ENCODE data around the gene HEPN1. TPM values are rescaled to one million over a fixed set of nuclear protein-coding genes. Genes with fewer than 3 reads are reported as not detected.
A peak's percentile ranks its signal among the peaks of the same experiment; 100 is the strongest.
"Not testable (repeated sequence)": the region's sequence is repeated elsewhere in the genome, so short reads cannot be mapped to it uniquely, and the experiment has no call there.

The HEPN1 gene
- total RNA-seq, 2 experiments from 2014 or later = not detected

- peaks cover 3% of the 10 kb centered on the region for H3K4me1 Mint-ChIP-seq
- no peak overlapping the region for H3K27ac Mint-ChIP-seq
- POLR2A ChIA-PET = no interaction called here
Observed at GRCh38 chr11:124961972-124962609, 43.0 kb downstream of the HEPN1 start.

GRCh38 chr11:124968197-124968596 is 49.1 kb downstream of the HEPN1 start:
- H3K36me3 Mint-ChIP-seq (ENCODE audit: low read depth); H3K27me3 Mint-ChIP-seq; H3K4me1 Mint-ChIP-seq; CTCF ChIA-PET; H3K9me3 Mint-ChIP-seq; DNase-seq; H3K4me3 Mint-ChIP-seq; H3K27ac Mint-ChIP-seq: not testable (repeated sequence)
- POLR2A ChIA-PET = interaction anchor here (0.7 kb wide), 1 partner anchor 189 kb away, joined by 3 read pairs; no protein-coding TSS in a partner anchor

More at GRCh38 chr11:124961972-124962609, 43.0 kb downstream of the HEPN1 start:
- CTCF ChIA-PET = interaction anchor here (1.7 kb wide), 1 partner anchor 180 kb away, joined by 7 read pairs; no protein-coding TSS in a partner anchor
- no peaks in the 10 kb centered on the region for H3K9me3 Mint-ChIP-seq
- peak; percentile 60 for DNase-seq
- peaks cover 9% of the 10 kb centered on the region for H3K36me3 Mint-ChIP-seq (ENCODE audit: low read depth)
- no peak overlapping the region for H3K4me3 Mint-ChIP-seq
- H3K27me3 Mint-ChIP-seq = no peaks in the 10 kb centered on the region

Other genes with a start within 250 kb of the HEPN1 start
- gene SIAE, start 245.5 kb upstream of the HEPN1 start, total RNA-seq = 1 to 10 TPM; 6.5 to 7.5 TPM
- gene SPA17, start 245.3 kb upstream of the HEPN1 start, total RNA-seq = 1 to 10 TPM; 1.1 to 1.8 TPM
- 10 to 100 TPM in 1 of 2 experiments, 1 to 10 TPM in 1; 8.9 to 11.6 TPM for gene NRGN, start 179.3 kb upstream of the HEPN1 start, total RNA-seq
- under 1 TPM in 1 of 2 experiments, not detected in 1; 0.22 TPM for gene VSIG2, start 167.0 kb upstream of the HEPN1 start, total RNA-seq
- under 1 TPM; 0.19 to 0.45 TPM for gene ESAM, start 157.0 kb upstream of the HEPN1 start, total RNA-seq
- gene MSANTD2, start 118.8 kb upstream of the HEPN1 start, total RNA-seq = 10 to 100 TPM in 1 of 2 experiments, 1 to 10 TPM in 1; 9.5 to 10.5 TPM
- 10 to 100 TPM; 12.0 to 12.1 TPM for gene ROBO3, start 53.8 kb upstream of the HEPN1 start, total RNA-seq
- gene ROBO4, start 21.4 kb upstream of the HEPN1 start, total RNA-seq = not detected
- not detected for gene HEPACAM, start 16.8 kb downstream of the HEPN1 start, total RNA-seq
- 1 to 10 TPM; 7.3 to 9.0 TPM for gene CCDC15, start 35.0 kb downstream of the HEPN1 start, total RNA-seq
- under 1 TPM; 0.60 to 0.73 TPM for gene SLC37A2, start 144.1 kb downstream of the HEPN1 start, total RNA-seq
- 10 to 100 TPM; 16.3 to 16.9 TPM for gene TMEM218, start 192.4 kb downstream of the HEPN1 start, total RNA-seq
- gene PKNOX2, start 245.5 kb downstream of the HEPN1 start, total RNA-seq = not detected